SK-N-SH (cell line): ENCODE results near the gene IL13. TPM values are rescaled to one million over a fixed set of nuclear protein-coding genes. Genes with fewer than 3 reads are reported as not detected.

Experiments used
- CTCF ChIA-PET: fragments of 300-600, 350-600 bp; formaldehyde crosslinking; extraction: SDS; loops from one replicate; lab custom pipeline; 2021; lab: Yijun Ruan, JAX
- POLR2A ChIA-PET: fragments of 350-600 bp; sonication (Branson Sonifier 250); formaldehyde crosslinking; extraction: SDS; loops from one replicate; lab custom pipeline; 2020; ENCODE audit warnings: antibody characterized with exemption, inconsistent platforms; lab: Yijun Ruan, JAX
- DNase-seq: peaks from one replicate; pipeline ENCODE4 v3.0.0; 2012
- H2AFZ ChIP-seq: fragments of 200-600 bp; sonication (generic); 2 replicates; pipeline ENCODE4 v1.8.1; 2016; ENCODE audit warnings: antibody characterized with exemption, mild to moderate bottlenecking, low read depth
- H3F3A ChIP-seq: fragments of 200-600 bp; sonication (generic); replicated peaks from 2 replicates; pipeline ENCODE3; 2016; ENCODE audit warnings: antibody characterized with exemption, mild to moderate bottlenecking; ENCODE audit not compliant: insufficient read depth
- H3K27ac ChIP-seq, 2 experiments: fragments of 200-500 bp in 1 of 2; fragments of 200-600 bp in 1 of 2; sonication (Bioruptor generic) in 1 of 2; sonication (generic), shearing (Covaris generic) in 1 of 2; 2 replicates each; pipeline versions ENCODE4 v1.5.1 to v1.6.1; 2014 to 2016; ENCODE audit warnings: low read depth in 2 of 2, inconsistent platforms in 1 of 2, low read length in 1 of 2, mild to moderate bottlenecking in 1 of 2, mixed read lengths in 1 of 2
- H3K27me3 ChIP-seq: fragments of 200-600 bp; sonication (generic), shearing (Covaris generic); 2 replicates; pipeline ENCODE4 v1.6.1; 2016; ENCODE audit warnings: mixed run types; ENCODE audit not compliant: insufficient read depth
- H3K36me3 ChIP-seq, 2 experiments: fragments of 200-500 bp in 1 of 2; fragments of 200-600 bp in 1 of 2; sonication (Bioruptor generic) in 1 of 2; sonication (generic) in 1 of 2; replicated peaks in 1 of 2; 2 replicates each; pipeline versions ENCODE3 to v1.5.1; 2014 to 2016; ENCODE audit warnings: low read length in 1 of 2, mild to moderate bottlenecking in 1 of 2; ENCODE audit not compliant: insufficient read depth in 2 of 2, control insufficient read depth in 1 of 2
- H3K4me1 ChIP-seq, 2 experiments: fragments of 200-500 bp in 1 of 2; fragments of 200-600 bp in 1 of 2; sonication (Bioruptor generic) in 1 of 2; sonication (generic), shearing (Covaris generic) in 1 of 2; 2 replicates each; pipeline versions ENCODE4 v1.5.1 to v1.6.1; 2014 to 2016; ENCODE audit warnings: low read depth in 1 of 2, low read length in 1 of 2, mixed run types in 1 of 2; ENCODE audit not compliant: insufficient read depth in 2 of 2, control insufficient read depth in 1 of 2
- H3K4me2 ChIP-seq: fragments of 200-600 bp; sonication (generic), shearing (Covaris generic); 2 replicates; pipeline ENCODE4 v1.6.1; 2017; ENCODE audit warnings: mixed run types
- H3K4me3 ChIP-seq, 2 experiments: fragments of 200-500 bp in 1 of 2; fragments of 200-600 bp in 1 of 2; sonication (Bioruptor generic) in 1 of 2; sonication (generic), shearing (Covaris generic) in 1 of 2; 2 replicates each; pipeline versions ENCODE4 v1.5.1 to v1.8.1; 2014 to 2016; ENCODE audit warnings: low read depth in 2 of 2, inconsistent platforms in 1 of 2, low read length in 1 of 2, mild to moderate bottlenecking in 1 of 2, mixed read lengths in 1 of 2, moderate library complexity in 1 of 2
- H3K79me2 ChIP-seq: fragments of 200-600 bp; sonication (generic); 2 replicates; pipeline ENCODE4 v1.8.1; 2017; ENCODE audit warnings: mild to moderate bottlenecking; ENCODE audit not compliant: insufficient read depth
- H3K9ac ChIP-seq: fragments of 200-600 bp; sonication (generic); 2 replicates; pipeline ENCODE4 v1.6.1; 2017; ENCODE audit warnings: mixed run types
- H3K9me2 ChIP-seq: fragments of 200-600 bp; sonication (generic); 2 replicates; pipeline ENCODE4 v1.6.1; 2017; ENCODE audit warnings: mixed run types
- H3K9me3 ChIP-seq: fragments of 200-600 bp; sonication (generic); 2 replicates; pipeline ENCODE4 v1.6.1; 2017; ENCODE audit warnings: mixed run types, mild to moderate bottlenecking, moderate library complexity
- H4K20me1 ChIP-seq: fragments of 200-600 bp; sonication (generic); 2 replicates; pipeline ENCODE4 v1.6.1; 2017; ENCODE audit warnings: mild to moderate bottlenecking, mixed run types; ENCODE audit not compliant: insufficient read depth
- CHD2 ChIP-seq: fragments of 150-350 bp; IDR thresholded peaks from 2 replicates; pipeline ENCODE4 v1.6.1; 2018; ENCODE audit warnings: low read length; ENCODE audit not compliant: partially characterized antibody
- FOSL2 ChIP-seq: IDR thresholded peaks from 2 replicates; pipeline ENCODE4 v1.4.0; 2012; ENCODE audit warnings: low read depth, mild to moderate bottlenecking, moderate library complexity, borderline replicate concordance
- JUND ChIP-seq: IDR thresholded peaks from 2 replicates; pipeline ENCODE4 v1.4.0; 2012
- MEF2A ChIP-seq: IDR thresholded peaks from 2 replicates; pipeline ENCODE4 v1.4.0; 2012; ENCODE audit warnings: low read depth, borderline replicate concordance
- MXI1 ChIP-seq: IDR thresholded peaks from 2 replicates; pipeline ENCODE4 v1.6.1; 2012; ENCODE audit warnings: mild to moderate bottlenecking, low read depth, low read length, improper control_type of control experiment
- NRF1 ChIP-seq: IDR thresholded peaks from 2 replicates; pipeline ENCODE4 v1.6.1; 2012; ENCODE audit warnings: low read depth, mild to moderate bottlenecking, low read length
- POLR2AphosphoS5 ChIP-seq: IDR thresholded peaks from 2 replicates; pipeline ENCODE4 v1.6.1; 2012; ENCODE audit warnings: low read depth, low read length
- RFX5 ChIP-seq: IDR thresholded peaks from 2 replicates; pipeline ENCODE4 v1.6.1; 2012; ENCODE audit warnings: mild to moderate bottlenecking, improper control_type of control experiment, low read length
- SIN3A ChIP-seq: IDR thresholded peaks from 2 replicates; pipeline ENCODE4 v1.6.1; 2012; ENCODE audit warnings: low read depth, mild to moderate bottlenecking, low read length, moderate library complexity, borderline replicate concordance
- YY1 ChIP-seq: IDR thresholded peaks from 2 replicates; pipeline ENCODE4 v1.4.0; 2012; ENCODE audit warnings: low read depth, mild to moderate bottlenecking
- WGBS: methylation state at CpG from one replicate; pipeline ENCODE4 v1.1.6; 2017; ENCODE audit warnings: low lambda C conversion rate; 5-methylcytosine and 5-hydroxymethylcytosine counted together
- polyA plus RNA-seq, 3 experiments: library from polyadenylated mRNA; depleted of rRNA; stranded (reverse); fragments of >200 nt; gene quantifications; 2 replicates each; pipeline ENCODE4 v1.2.3, GENCODE V29; 2012
- TF ChIP-seq, protein P1 (sequence below): IDR thresholded peaks from 2 replicates; pipeline ENCODE4 v1.6.1; 2012; ENCODE audit warnings: mild to moderate bottlenecking, low read depth, low read length, moderate library complexity
- TF ChIP-seq, protein P2 (sequence below): fragments of 150-350 bp; IDR thresholded peaks from 2 replicates; pipeline ENCODE4 v1.6.1; 2017; ENCODE audit warnings: antibody characterized with exemption, low read length, low read depth, borderline replicate concordance
- TF ChIP-seq, protein P3 (sequence below): IDR thresholded peaks from 2 replicates; pipeline ENCODE4; 2012

The IL13 gene
- polyA plus RNA-seq, 1 of the 3 experiments (the other 2 are of a cell fraction) = 0.08 TPM

GRCh38 chr5:132612846-132613245 lies 45.1 kb upstream of the IL13 start:
- no peak overlapping the region for H3K9ac ChIP-seq
- no peaks in the 10 kb centered on the region for H3K9me3 ChIP-seq
- no peaks in the 10 kb centered on the region for H3K9me2 ChIP-seq
- no peaks in the 10 kb centered on the region for H3K79me2 ChIP-seq
- no peaks in the 10 kb centered on the region for H3F3A ChIP-seq
- 96% methylated on average over 1 of the region's 1 CpG for WGBS
- H3K4me3 ChIP-seq = no peak overlapping the region
- peaks cover 75 to 78% of the 10 kb centered on the region in 2 experiments for H3K36me3 ChIP-seq
- POLR2A ChIA-PET = no interaction called here
- no peak for DNase-seq
- no peak for TF ChIP-seq SIN3A
- TF ChIP-seq JUND = no peak
- no peaks in the 10 kb centered on the region for H3K27me3 ChIP-seq
- CTCF ChIA-PET = no interaction called here
- H4K20me1 ChIP-seq = no peaks in the 10 kb centered on the region
- H3K4me1 ChIP-seq = no peaks in the 10 kb centered on the region; a peak in 1 of 4 replicates
- no peak overlapping the region for H2AFZ ChIP-seq
- no peak overlapping the region for H3K4me2 ChIP-seq
- H3K27ac ChIP-seq = no peak overlapping the region

DNA sequence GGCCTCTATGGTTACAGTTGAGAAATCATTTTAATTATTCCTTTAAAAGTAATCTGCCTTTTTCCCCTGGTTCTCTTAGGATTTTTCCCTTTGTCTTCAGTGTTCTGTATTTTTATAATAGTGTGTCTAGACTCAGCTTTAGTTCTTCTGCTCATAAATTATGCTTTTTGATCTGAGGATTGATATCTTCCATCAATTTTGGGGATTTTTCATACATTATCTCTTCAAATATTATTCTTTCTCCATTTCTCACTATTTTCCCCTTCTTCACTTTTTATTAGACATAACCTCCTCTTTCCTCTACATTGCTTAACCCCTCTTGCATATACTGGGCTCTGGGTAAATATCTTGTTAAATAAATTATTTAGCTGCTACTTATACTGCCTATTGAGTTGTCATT lies 36.3 kb upstream of the IL13 start:
- H3K27ac ChIP-seq = no peak overlapping the region
- DNase-seq = no peak
- no peak overlapping the region for H3K4me2 ChIP-seq
- no peaks in the 10 kb centered on the region for H3K4me1 ChIP-seq
- ChIA-PET POLR2A (no interaction called here), CTCF (interaction anchor here (0.6 to 1.3 kb wide), 3 partner anchors 25 to 199 kb away, joined by 3 read pairs; no protein-coding TSS in a partner anchor)
- H3F3A ChIP-seq = no peaks in the 10 kb centered on the region
- no peaks in the 10 kb centered on the region for H3K9me2 ChIP-seq
- H3K4me3 ChIP-seq = no peak overlapping the region
- no peak overlapping the region for H2AFZ ChIP-seq
- no peaks in the 10 kb centered on the region for H3K27me3 ChIP-seq
- H3K9ac ChIP-seq = no peak overlapping the region
- no peaks in the 10 kb centered on the region for H3K79me2 ChIP-seq
- H4K20me1 ChIP-seq = no peaks in the 10 kb centered on the region
- H3K36me3 ChIP-seq = peaks cover 47 to 73% of the 10 kb centered on the region in 2 experiments
- no peaks in the 10 kb centered on the region for H3K9me3 ChIP-seq
- TF ChIP-seq, protein P1, sequence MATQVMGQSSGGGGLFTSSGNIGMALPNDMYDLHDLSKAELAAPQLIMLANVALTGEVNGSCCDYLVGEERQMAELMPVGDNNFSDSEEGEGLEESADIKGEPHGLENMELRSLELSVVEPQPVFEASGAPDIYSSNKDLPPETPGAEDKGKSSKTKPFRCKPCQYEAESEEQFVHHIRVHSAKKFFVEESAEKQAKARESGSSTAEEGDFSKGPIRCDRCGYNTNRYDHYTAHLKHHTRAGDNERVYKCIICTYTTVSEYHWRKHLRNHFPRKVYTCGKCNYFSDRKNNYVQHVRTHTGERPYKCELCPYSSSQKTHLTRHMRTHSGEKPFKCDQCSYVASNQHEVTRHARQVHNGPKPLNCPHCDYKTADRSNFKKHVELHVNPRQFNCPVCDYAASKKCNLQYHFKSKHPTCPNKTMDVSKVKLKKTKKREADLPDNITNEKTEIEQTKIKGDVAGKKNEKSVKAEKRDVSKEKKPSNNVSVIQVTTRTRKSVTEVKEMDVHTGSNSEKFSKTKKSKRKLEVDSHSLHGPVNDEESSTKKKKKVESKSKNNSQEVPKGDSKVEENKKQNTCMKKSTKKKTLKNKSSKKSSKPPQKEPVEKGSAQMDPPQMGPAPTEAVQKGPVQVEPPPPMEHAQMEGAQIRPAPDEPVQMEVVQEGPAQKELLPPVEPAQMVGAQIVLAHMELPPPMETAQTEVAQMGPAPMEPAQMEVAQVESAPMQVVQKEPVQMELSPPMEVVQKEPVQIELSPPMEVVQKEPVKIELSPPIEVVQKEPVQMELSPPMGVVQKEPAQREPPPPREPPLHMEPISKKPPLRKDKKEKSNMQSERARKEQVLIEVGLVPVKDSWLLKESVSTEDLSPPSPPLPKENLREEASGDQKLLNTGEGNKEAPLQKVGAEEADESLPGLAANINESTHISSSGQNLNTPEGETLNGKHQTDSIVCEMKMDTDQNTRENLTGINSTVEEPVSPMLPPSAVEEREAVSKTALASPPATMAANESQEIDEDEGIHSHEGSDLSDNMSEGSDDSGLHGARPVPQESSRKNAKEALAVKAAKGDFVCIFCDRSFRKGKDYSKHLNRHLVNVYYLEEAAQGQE = no peak
- TF ChIP-seq, protein P2, sequence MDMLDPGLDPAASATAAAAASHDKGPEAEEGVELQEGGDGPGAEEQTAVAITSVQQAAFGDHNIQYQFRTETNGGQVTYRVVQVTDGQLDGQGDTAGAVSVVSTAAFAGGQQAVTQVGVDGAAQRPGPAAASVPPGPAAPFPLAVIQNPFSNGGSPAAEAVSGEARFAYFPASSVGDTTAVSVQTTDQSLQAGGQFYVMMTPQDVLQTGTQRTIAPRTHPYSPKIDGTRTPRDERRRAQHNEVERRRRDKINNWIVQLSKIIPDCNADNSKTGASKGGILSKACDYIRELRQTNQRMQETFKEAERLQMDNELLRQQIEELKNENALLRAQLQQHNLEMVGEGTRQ = no peak

- Histone ChIP-seq H3K27me3 (no peaks in the 10 kb centered on the region), H3K27ac (no peak overlapping the region), H4K20me1 (no peaks in the 10 kb centered on the region), H3K9me2 (no peaks in the 10 kb centered on the region), H3K4me1 (no peaks in the 10 kb centered on the region), H3K9me3 (no peaks in the 10 kb centered on the region), H3K4me3 (no peak overlapping the region), H3F3A (no peaks in the 10 kb centered on the region), H3K4me2 (no peak overlapping the region), H2AFZ (no peak overlapping the region), H3K79me2 (no peaks in the 10 kb centered on the region), H3K36me3 (peaks cover 38 to 65% of the 10 kb centered on the region in 2 experiments), H3K9ac (no peak overlapping the region)
- ChIA-PET POLR2A (no interaction called here), CTCF (interaction anchor here (0.9 to 1.4 kb wide), 3 partner anchors 25 to 197 kb away, joined by 3 read pairs; no protein-coding TSS in a partner anchor)
- no peak for DNase-seq
- TF ChIP-seq, protein P3, sequence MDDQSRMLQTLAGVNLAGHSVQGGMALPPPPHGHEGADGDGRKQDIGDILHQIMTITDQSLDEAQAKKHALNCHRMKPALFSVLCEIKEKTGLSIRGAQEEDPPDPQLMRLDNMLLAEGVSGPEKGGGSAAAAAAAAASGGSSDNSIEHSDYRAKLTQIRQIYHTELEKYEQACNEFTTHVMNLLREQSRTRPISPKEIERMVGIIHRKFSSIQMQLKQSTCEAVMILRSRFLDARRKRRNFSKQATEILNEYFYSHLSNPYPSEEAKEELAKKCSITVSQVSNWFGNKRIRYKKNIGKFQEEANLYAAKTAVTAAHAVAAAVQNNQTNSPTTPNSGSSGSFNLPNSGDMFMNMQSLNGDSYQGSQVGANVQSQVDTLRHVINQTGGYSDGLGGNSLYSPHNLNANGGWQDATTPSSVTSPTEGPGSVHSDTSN = no peak
- no peak for TF ChIP-seq CHD2
- no peak for TF ChIP-seq NRF1
- no peak for TF ChIP-seq RFX5
- TF ChIP-seq YY1 = no peak
- no peak for TF ChIP-seq POLR2AphosphoS5
- TF ChIP-seq FOSL2 = no peak
- TF ChIP-seq, protein P2 = no peak
- TF ChIP-seq MXI1 = no peak
- TF ChIP-seq JUND = no peak
- TF ChIP-seq MEF2A = no peak
Observed at GRCh38 chr5:132622608-132623007, 35.4 kb upstream of the IL13 start.
